ENCODE results near the gene PRR19.

DNA sequence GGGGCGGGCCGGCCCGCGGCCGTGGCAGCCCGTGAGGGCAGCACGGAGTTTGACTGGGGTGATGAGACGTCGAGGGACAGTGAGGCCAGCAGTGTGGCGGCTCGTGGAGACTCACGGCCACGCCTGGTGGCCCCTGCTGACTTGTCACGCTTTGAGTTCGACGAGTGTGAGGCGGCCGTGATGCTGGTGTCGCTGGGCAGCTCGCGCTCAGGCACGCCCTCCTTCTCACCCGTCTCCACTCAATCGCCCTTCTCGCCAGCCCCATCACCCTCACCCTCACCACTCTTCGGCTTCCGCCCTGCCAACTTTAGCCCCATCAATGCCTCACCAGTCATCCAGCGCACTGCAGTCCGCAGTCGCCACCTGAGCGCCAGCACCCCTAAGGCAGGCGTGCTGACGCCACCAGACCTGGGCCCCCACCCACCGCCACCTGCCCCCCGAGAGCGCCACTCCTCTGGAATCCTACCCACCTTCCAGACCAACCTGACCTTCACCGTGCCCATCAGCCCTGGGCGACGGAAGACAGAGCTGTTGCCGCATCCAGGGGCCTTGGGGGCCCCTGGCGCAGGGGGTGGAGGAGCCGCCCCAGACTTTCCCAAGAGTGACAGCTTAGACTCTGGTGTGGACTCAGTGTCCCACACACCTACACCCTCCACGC lies 28.4 kb upstream of the PRR19 start:
- TF ChIP-seq, protein P1, sequence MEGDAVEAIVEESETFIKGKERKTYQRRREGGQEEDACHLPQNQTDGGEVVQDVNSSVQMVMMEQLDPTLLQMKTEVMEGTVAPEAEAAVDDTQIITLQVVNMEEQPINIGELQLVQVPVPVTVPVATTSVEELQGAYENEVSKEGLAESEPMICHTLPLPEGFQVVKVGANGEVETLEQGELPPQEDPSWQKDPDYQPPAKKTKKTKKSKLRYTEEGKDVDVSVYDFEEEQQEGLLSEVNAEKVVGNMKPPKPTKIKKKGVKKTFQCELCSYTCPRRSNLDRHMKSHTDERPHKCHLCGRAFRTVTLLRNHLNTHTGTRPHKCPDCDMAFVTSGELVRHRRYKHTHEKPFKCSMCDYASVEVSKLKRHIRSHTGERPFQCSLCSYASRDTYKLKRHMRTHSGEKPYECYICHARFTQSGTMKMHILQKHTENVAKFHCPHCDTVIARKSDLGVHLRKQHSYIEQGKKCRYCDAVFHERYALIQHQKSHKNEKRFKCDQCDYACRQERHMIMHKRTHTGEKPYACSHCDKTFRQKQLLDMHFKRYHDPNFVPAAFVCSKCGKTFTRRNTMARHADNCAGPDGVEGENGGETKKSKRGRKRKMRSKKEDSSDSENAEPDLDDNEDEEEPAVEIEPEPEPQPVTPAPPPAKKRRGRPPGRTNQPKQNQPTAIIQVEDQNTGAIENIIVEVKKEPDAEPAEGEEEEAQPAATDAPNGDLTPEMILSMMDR (IDR thresholded peaks at IDR 0.05): no peak
- TF ChIP-seq EP300 (IDR thresholded peaks at IDR 0.05) (no peak), POLR2A (IDR thresholded peaks at IDR 0.05; ENCODE audit: low read depth) (no peak), POLR2AphosphoS5 (IDR thresholded peaks at IDR 0.05) (no peak)
